Lung microvascular endothelial cell (primary cell): Measurements from ENCODE around the gene SYNJ2. TPM values are rescaled to one million over a fixed set of nuclear protein-coding genes. Genes with fewer than 3 reads are reported as not detected.

Source experiments
- DNase-seq, 2 donors: peaks; one replicate each; pipeline versions ENCODE4 v3.0.0 to v3.0.0-alpha.2; 2010; ENCODE audit warnings: low read depth in 2 of 2
- total RNA-seq: library from RNA; depleted of rRNA; stranded (reverse); fragments of >200 nt; gene quantifications from 2 replicates; pipeline ENCODE4 v1.2.1, GENCODE V29; 2014

Gene SYNJ2
- total RNA-seq, 1 donor from 2014 or later: 12.1 TPM

- peak; percentile 82 to 86 for DNase-seq
Measured at GRCh38 chr6:158072083-158072721, 90.5 kb downstream of the SYNJ2 start.

- no peak for DNase-seq
Measured at GRCh38 chr6:158073776-158074175, 92.1 kb downstream of the SYNJ2 start.

DNA sequence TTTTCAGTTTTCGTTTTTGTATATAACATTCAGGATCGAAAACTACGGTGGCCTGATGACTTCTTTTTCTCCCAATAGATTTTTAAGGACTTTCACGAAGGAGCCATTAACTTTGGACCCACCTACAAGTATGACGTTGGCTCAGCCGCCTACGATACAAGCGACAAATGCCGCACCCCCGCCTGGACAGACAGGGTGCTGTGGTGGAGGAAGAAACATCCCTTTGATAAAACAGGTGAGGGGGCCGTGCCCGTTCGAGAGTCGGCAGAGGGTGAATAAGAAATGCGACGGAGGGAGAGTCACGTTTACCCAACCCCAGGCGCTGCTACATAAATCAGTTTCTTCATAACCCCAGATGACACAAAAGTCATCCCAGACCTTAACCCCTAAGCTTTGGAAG lies 94.9 kb downstream of the SYNJ2 start:
- DNase-seq: no peak

- no peak for DNase-seq
Measured at GRCh38 chr6:158077676-158078075, 96.0 kb downstream of the SYNJ2 start.

- DNase-seq: no peak
Measured at GRCh38 chr6:158078320-158078719, 96.7 kb downstream of the SYNJ2 start.

DNA sequence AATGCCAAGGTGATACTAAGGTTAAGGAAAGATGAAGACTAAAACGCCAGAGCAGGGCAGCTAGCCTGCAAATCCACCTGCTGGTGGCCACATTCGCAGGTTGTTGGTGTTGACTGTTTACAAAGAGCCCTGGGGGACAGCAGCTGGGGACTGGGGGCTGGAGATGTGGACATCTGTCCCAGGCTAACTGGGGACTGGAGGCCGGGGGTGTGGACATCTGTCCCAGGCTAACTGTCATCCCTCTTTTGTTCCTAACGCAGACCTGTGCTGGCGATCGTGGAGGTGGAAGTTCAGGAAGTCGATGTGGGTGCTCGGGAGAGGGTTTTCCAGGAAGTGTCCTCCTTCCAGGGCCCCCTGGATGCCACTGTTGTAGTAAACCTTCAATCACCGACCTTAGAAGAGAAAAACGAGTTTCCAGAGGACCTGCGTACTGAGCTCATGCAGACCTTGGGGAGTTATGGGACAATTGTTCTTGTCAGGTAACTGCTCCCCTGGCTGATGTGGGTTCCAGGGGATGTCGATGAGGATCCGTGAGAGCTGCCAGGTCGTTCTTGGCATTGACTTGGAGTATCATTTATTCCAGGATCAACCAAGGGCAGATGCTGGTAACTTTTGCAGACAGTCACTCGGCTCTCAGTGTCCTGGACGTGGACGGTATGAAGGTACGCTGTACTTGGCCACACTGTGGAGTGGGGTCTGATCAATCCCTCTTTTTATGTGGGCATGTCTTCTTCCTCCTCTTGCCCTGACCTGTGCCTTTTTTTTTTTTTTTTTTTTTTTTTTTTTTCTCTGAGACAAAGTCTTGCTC lies 99.4 kb downstream of the SYNJ2 start:
- no peak for DNase-seq

DNA sequence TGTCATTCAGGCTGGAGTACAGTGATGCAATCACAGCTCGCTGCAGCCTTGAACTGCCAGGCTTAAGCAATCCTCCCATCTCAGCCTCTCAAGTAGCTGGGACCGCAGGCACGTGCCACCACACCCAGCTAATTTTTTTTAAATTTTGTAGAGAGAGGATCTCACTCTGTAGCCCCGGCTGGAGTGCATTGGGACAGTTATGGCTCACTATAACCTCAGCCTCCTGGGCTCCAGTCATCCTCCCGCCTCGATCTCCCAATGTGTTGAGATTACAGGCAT lies 99.9 kb downstream of the SYNJ2 start:
- DNase-seq: no peak

DNA sequence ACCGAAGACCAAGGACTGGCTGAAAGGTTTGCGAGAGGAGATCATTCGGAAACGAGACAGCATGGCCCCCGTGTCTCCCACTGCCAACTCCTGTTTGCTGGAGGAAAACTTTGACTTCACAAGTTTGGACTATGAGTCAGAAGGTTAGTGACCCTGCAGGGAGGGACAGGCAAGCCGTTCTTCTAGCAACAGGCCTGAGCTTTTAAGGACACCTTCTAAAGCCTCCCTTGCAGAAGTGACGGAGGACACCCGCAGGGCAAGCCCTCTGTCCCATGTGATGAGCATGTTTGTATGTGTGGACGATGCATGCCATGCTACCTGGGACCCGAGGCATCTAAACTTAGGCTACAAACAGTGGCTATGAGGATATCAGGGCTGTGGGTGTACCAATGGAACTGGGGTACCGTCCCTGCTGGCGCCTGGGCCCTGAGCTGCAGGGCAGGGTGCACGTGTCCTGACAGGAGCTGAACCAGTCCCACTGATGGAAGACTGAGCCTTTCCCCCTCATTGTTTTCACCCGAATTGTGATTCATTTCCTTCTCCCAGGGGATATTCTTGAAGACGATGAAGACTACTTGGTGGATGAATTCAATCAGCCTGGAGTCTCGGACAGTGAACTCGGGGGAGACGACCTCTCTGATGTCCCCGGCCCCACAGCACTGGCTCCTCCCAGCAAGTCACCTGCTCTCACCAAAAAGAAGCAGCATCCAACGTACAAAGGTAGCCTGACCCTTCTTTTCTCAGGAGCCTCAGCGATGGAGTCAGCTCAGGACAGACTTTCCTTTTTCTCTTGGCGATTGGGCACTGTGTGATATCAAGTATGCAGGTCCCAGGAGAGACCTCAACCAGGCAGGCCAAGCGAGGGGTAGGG lies 102.0 kb downstream of the SYNJ2 start:
- peak in 1 of 2 donors; percentile 53 for DNase-seq

DNA sequence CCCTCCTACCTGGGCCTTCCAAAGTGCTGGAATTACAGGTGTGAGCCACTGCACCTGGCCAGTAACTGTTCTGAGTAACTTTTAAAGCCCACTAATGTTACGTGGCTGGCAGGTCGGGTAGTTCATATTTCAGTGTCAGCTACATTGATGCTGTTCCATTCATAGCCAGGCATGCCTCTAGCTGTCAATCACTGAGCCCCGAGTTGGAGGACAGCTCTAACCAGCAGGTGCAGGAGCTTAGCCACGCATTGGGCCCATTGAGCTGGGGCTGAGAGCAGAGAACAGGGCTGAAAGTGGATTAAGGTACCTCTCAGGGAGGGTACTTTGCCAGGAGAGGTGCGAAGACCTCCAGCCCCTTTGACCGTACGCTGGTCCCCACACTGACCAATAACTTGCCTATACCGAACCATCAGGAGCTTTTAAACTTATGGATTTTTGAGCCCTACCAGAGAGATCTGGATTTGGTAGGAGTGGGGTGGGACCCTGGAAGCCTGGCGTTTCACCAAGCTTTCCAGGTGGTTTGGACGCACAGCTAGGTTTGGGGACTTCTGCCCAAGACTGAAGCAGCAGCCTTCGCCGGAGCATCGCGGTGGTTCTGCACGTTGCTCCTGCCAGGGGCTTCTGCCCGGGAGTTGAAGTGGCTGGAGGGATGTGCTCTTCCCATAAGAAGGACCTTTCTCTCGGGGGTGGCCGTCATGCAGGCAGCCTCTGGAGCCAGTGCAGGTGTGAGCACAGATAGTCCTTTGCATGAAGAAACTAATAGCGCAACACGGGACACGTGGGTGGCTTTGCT lies 103.8 kb downstream of the SYNJ2 start:
- no peak for DNase-seq

- DNase-seq: no peak
Measured at GRCh38 chr6:158086054-158086503, 104.4 kb downstream of the SYNJ2 start.

DNA sequence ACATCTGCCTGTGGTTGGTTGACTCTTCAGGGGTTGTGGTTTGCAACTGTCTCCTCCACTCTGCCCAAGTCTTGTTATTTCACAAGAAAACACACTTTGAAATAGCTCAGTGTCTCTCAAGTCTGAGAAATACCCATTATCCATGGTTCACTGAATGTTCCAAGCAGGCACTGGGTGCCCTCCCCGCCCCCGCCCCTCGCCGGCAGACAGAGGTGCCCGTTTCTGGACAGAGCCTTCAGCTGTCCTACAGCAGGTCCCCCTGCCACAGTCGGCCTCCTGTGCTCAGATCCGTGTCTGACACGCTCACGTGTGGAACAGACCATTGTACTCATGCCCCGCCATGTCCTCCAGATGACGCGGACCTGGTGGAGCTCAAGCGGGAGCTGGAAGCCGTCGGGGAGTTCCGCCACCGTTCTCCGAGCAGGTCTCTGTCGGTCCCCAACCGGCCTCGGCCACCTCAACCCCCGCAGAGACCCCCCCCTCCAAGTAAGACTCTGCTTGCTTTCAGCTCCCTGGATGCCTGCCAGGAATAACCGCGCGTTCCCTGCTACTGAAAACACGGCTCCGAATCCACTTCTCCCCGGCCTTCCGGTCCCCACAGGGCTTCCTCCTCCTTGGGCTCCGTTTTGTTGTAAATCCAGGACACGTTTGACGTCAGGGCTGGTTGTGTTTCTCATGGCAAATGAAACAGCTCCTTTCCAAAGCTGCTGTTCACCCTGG lies 105.0 kb downstream of the SYNJ2 start:
- no peak for DNase-seq

DNA sequence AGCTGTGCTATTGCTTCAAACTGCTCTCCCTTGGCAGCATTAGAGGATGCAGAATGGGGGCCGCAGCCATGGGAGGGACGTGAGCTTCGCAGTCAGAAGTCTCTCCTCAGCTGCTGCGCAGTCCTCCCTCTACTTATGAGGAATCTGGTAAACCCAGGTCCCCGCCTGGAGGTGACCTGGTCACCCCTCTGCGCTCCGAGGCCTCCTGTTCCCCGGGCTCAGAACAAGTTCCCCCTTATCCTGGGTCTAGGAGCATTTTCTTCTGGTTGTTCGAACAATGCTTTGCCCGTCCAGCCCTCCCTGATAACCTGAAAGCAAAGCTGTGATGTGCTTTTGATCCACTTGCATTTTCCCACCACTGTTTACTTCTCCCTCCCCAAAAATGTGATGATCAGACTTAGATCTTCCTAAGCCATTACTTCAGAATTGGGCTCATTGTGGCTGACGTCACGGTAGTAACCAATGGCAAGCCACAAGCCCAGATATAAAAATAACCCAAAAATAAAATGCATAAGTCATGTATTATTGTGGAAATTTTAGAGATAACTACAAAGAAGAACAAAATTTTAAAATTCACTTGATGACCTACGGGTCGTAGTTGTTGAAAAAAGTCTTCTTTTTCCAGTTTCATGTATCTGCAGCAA lies 105.7 kb downstream of the SYNJ2 start:
- no peak for DNase-seq

DNA sequence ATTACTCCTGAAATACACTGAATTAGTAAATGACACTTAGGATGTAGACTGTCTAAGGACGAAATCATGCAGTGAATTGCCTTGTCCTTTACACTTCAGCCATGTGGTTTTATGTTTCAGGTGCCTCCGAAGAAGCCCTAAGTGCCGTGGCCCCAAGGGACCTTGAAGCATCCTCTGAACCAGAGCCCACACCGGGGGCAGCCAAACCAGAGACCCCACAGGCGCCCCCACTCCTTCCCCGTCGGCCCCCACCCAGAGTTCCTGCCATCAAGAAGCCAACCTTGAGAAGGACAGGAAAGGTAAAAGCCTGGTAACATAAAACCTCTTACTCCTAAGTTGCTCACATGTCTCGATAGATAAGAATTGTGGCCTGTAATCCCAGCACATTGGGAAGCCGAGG lies 111.1 kb downstream of the SYNJ2 start:
- DNase-seq: no peak

GRCh38 chr6:158095031-158095430 lies 113.4 kb downstream of the SYNJ2 start:
- no peak for DNase-seq

DNA sequence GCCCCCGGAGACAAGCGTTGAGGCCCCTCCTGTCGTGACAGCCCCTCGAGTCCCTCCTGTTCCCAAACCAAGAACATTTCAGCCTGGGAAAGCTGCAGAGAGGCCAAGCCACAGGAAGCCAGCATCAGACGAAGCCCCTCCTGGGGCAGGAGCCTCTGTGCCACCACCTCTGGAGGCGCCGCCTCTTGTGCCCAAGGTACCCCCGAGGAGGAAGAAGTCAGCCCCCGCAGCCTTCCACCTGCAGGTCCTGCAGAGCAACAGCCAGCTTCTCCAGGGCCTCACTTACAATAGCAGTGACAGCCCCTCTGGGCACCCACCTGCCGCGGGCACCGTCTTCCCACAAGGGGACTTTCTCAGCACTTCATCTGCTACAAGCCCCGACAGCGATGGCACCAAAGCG lies 114.0 kb downstream of the SYNJ2 start:
- no peak for DNase-seq

- no peak for DNase-seq
Measured at GRCh38 chr6:158103228-158103627, 121.6 kb downstream of the SYNJ2 start.

DNA sequence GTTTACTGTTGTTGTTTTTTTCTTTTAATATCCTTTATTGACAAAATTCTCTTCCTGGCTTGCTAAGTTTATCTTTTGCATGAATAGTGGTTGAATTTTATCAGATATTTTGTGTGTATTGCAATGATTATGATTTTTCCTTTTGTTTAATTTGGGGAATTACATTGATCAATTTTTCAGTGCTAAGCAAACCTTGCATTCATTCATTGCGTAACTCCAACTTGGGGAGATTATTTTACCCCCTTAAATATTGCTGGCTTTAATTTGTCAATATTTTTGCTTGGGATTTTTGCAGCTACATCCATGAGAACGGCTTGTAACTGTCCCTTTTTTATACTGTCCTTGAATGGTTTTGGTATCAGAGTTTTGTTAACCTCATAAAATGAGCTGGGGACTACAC lies 123.0 kb downstream of the SYNJ2 start:
- DNase-seq: no peak

- DNase-seq: no peak
Measured at GRCh38 chr6:158109748-158110147, 128.1 kb downstream of the SYNJ2 start.

- DNase-seq: no peak
Measured at GRCh38 chr6:158110986-158111385, 129.3 kb downstream of the SYNJ2 start.

DNA sequence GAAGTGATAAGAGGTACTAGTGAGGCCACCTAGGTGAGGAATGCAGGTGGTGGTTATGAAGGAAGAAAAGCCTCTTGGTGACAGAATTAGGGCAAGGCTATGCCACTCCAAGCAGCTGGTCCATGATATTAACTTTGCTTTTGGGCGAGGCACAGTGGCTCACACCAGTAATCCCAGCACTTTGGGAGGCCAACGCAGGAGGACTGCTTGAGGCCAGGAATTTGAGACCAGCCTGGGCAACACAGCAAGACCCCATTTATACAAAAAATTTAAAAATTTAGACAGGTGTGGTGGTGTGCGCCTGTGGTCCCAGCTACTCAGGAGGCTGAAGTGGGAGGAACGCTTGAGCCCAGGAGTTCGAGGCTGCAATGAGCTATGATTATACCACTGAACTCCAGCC lies 130.3 kb downstream of the SYNJ2 start:
- no peak for DNase-seq
